ENCODE measurements around the gene SLC12A9.

The SLC12A9 gene

DNA sequence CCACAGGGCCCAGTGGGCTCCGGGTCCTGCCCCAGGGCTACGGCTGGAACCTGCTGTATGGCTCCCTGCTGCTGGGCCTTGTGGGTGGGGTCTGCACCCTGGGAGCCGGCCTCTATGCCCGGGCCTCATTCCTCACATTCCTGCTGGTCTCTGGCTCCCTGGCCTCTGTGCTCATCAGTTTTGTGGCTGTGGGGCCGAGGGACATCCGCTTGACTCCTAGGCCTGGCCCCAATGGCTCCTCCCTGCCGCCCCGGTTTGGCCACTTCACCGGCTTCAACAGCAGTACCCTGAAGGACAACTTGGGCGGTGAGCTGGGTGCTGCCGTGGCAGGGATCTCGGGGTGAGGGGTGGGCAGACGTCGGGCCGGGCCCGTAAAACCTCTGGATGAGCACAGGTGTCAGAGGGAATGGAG is 4.4 kb downstream of the SLC12A9 start:
- 86% methylated on average over 16 of the region's 16 CpGs for WGBS

GRCh38 chr7:100859856-100860255 is 7.3 kb downstream of the SLC12A9 start:
- 94% methylated on average over 15 of the region's 15 CpGs for WGBS
- no peak overlapping the region for H3K9ac ChIP-seq (ENCODE audit: low read length)

More for the DNA sequence above, 4.4 kb downstream of the SLC12A9 start:
- H3K14ac ChIP-seq (ENCODE audit: low read length in 2 of 2): no peak overlapping the region
- peak overlapping the region; percentile 33 for H2BK5ac ChIP-seq (ENCODE audit: low read depth, low read length, poor library complexity, severe bottlenecking)
- H3K4me3 ChIP-seq (ENCODE audit: insufficient read depth in 1 of 2, low read depth in 1 of 2, low read length in 2 of 2): no peak overlapping the region
- no peak overlapping the region for H3K9ac ChIP-seq (ENCODE audit: low read length)
- H4K91ac ChIP-seq (ENCODE audit: low read length): no peak overlapping the region
- H3K4me2 ChIP-seq (ENCODE audit: low read length, poor library complexity, severe bottlenecking): peak overlapping the region; percentile 30
- no peak overlapping the region for H2AFZ ChIP-seq (ENCODE audit: low read depth, low read length)
- no peak overlapping the region for H3K18ac ChIP-seq (ENCODE audit: low read depth in 1 of 2, low read length in 2 of 2)
- H2BK15ac ChIP-seq (ENCODE audit: low read depth, poor library complexity, severe bottlenecking): no peak overlapping the region
- H3K4me1 ChIP-seq (ENCODE audit: control insufficient read depth, insufficient read depth, low read depth, low read length): peaks cover 29% of the 10 kb centered on the region
- DNase-seq: no peak
- H3K9me3 ChIP-seq (ENCODE audit: control insufficient read depth, low read length): no peaks in the 10 kb centered on the region
- no peak overlapping the region for H4K8ac ChIP-seq (ENCODE audit: low read length)
- no peak overlapping the region for H3K23ac ChIP-seq (ENCODE audit: low read length in 2 of 2)
- peak overlapping the region; percentile 45 for H2AK5ac ChIP-seq (ENCODE audit: low read length, severe bottlenecking)
- peaks cover 43% of the 10 kb centered on the region for H3K79me1 ChIP-seq (replicated peaks; ENCODE audit: low read length, poor library complexity, severe bottlenecking)
- H2BK12ac ChIP-seq (ENCODE audit: low read length in 2 of 2): no peak overlapping the region
- H3K27me3 ChIP-seq (ENCODE audit: control insufficient read depth in 1 of 2, insufficient read depth in 1 of 2, low read length in 2 of 2): no peaks in the 10 kb centered on the region
- no peak overlapping the region for H2BK120ac ChIP-seq (ENCODE audit: low read depth, low read length)
- peak overlapping the region; percentile 70 for H3K27ac ChIP-seq (ENCODE audit: low read length, poor library complexity, severe bottlenecking)
- H3K36me3 ChIP-seq (ENCODE audit: control insufficient read depth in 1 of 2, insufficient read depth in 2 of 2, low read depth in 1 of 2, low read length in 2 of 2): peaks cover 23 to 46% of the 10 kb centered on the region in 2 experiments
- H3K4ac ChIP-seq (ENCODE audit: low read depth in 1 of 2, low read length in 2 of 2): no peak overlapping the region

DNA sequence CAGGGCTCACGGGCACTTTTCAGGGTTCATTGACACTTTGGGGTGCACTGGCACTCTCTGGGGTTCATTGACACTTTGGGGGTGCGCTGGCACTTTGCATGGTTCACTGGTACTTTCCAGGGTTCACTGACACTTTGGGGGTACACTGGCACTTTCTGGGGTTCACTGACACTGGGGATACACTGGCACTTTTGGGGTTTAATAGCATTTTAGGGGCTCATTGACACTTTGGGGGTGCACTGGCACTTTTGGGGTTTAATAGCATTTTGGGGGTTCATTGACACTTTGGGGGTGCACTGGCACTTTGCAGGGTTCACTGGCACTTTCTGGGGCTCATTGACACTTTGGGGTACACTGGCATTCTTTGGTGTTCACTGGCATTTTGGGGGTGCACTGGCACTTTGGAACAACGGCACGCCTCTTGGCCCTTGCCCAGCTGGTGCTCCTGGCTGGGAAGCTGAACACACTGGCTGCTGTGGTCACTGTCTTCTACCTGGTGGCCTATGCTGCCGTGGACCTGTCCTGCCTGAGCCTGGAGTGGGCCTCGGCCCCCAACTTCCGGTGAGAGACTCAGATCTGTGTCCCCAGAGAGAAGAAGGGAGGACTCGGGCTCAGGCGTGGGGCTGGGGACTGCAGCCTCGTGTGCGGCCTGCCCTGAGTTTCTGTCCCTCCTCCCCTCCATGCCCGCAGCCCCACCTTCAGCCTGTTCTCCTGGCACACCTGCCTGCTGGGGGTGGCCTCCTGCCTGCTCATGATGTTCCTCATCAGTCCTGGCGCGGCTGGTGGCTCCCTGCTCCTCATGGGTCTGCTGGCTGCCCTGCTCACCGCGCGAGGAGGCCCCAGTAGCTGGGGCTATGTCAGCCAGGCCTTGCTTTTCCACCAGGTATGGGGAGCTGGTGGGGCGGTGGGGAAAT is 8.4 kb downstream of the SLC12A9 start:
- Histone ChIP-seq H3K4me1 (ENCODE audit: control insufficient read depth, insufficient read depth, low read depth, low read length) (peaks cover 19% of the 10 kb centered on the region), H2AFZ (ENCODE audit: low read depth, low read length) (no peak overlapping the region), H2AK5ac (ENCODE audit: low read length, severe bottlenecking) (no peak overlapping the region), H4K91ac (ENCODE audit: low read length) (no peak overlapping the region), H3K27me3 (ENCODE audit: control insufficient read depth in 1 of 2, insufficient read depth in 1 of 2, low read length in 2 of 2) (no peaks in the 10 kb centered on the region), H3K18ac (ENCODE audit: low read depth in 1 of 2, low read length in 2 of 2) (no peak overlapping the region), H3K23ac (ENCODE audit: low read length in 2 of 2) (no peak overlapping the region), H3K14ac (ENCODE audit: low read length in 2 of 2) (no peak overlapping the region), H4K8ac (ENCODE audit: low read length) (no peak overlapping the region), H3K9me3 (ENCODE audit: control insufficient read depth, low read length) (no peaks in the 10 kb centered on the region), H3K79me1 (replicated peaks; ENCODE audit: low read length, poor library complexity, severe bottlenecking) (peaks cover 24% of the 10 kb centered on the region), H3K4ac (ENCODE audit: low read depth in 1 of 2, low read length in 2 of 2) (no peak overlapping the region), H2BK12ac (ENCODE audit: low read length in 2 of 2) (no peak overlapping the region), H2BK120ac (ENCODE audit: low read depth, low read length) (no peak overlapping the region), H3K4me3 (ENCODE audit: insufficient read depth in 1 of 2, low read depth in 1 of 2, low read length in 2 of 2) (no peak overlapping the region), H3K9ac (ENCODE audit: low read length) (no peak overlapping the region), H3K4me2 (ENCODE audit: low read length, poor library complexity, severe bottlenecking) (no peak overlapping the region), H3K36me3 (ENCODE audit: control insufficient read depth in 1 of 2, insufficient read depth in 2 of 2, low read depth in 1 of 2, low read length in 2 of 2) (peaks cover 29 to 58% of the 10 kb centered on the region in 2 experiments), H2BK5ac (ENCODE audit: low read depth, low read length, poor library complexity, severe bottlenecking) (no peak overlapping the region), H2BK15ac (ENCODE audit: low read depth, poor library complexity, severe bottlenecking) (no peak overlapping the region), H3K27ac (ENCODE audit: low read length, poor library complexity, severe bottlenecking) (no peak overlapping the region)
- DNase-seq: no peak
- whole genome bisulfite sequencing: 98% methylated on average over 18 of the region's 18 CpGs

More at GRCh38 chr7:100859856-100860255, 7.3 kb downstream of the SLC12A9 start:
- Histone ChIP-seq H2BK15ac (ENCODE audit: low read depth, poor library complexity, severe bottlenecking) (no peak overlapping the region), H3K36me3 (ENCODE audit: control insufficient read depth in 1 of 2, insufficient read depth in 2 of 2, low read depth in 1 of 2, low read length in 2 of 2) (peaks cover 29 to 58% of the 10 kb centered on the region in 2 experiments), H3K14ac (ENCODE audit: low read length in 2 of 2) (no peak overlapping the region), H3K4ac (ENCODE audit: low read depth in 1 of 2, low read length in 2 of 2) (no peak overlapping the region), H2BK12ac (ENCODE audit: low read length in 2 of 2) (no peak overlapping the region), H4K8ac (ENCODE audit: low read length) (no peak overlapping the region), H3K79me1 (replicated peaks; ENCODE audit: low read length, poor library complexity, severe bottlenecking) (peaks cover 30% of the 10 kb centered on the region), H2AK5ac (ENCODE audit: low read length, severe bottlenecking) (no peak overlapping the region), H3K9me3 (ENCODE audit: control insufficient read depth, low read length) (no peaks in the 10 kb centered on the region), H3K27me3 (ENCODE audit: control insufficient read depth in 1 of 2, insufficient read depth in 1 of 2, low read length in 2 of 2) (no peaks in the 10 kb centered on the region), H2BK5ac (ENCODE audit: low read depth, low read length, poor library complexity, severe bottlenecking) (no peak overlapping the region), H2BK120ac (ENCODE audit: low read depth, low read length) (no peak overlapping the region), H3K27ac (ENCODE audit: low read length, poor library complexity, severe bottlenecking) (no peak overlapping the region), H3K4me2 (ENCODE audit: low read length, poor library complexity, severe bottlenecking) (no peak overlapping the region), H3K18ac (ENCODE audit: low read depth in 1 of 2, low read length in 2 of 2) (no peak overlapping the region), H3K4me1 (ENCODE audit: control insufficient read depth, insufficient read depth, low read depth, low read length) (peaks cover 13% of the 10 kb centered on the region), H3K4me3 (ENCODE audit: insufficient read depth in 1 of 2, low read depth in 1 of 2, low read length in 2 of 2) (no peak overlapping the region), H4K91ac (ENCODE audit: low read length) (no peak overlapping the region), H3K23ac (ENCODE audit: low read length in 2 of 2) (no peak overlapping the region), H2AFZ (ENCODE audit: low read depth, low read length) (no peak overlapping the region)
- DNase-seq: no peak

GRCh38 chr7:100861616-100861985 is 9.1 kb downstream of the SLC12A9 start:
- no peak overlapping the region for H3K27ac ChIP-seq (ENCODE audit: low read length, poor library complexity, severe bottlenecking)
- no peak overlapping the region for H2AFZ ChIP-seq (ENCODE audit: low read depth, low read length)
- DNase-seq: no peak
- peaks cover 28% of the 10 kb centered on the region for H3K79me1 ChIP-seq (replicated peaks; ENCODE audit: low read length, poor library complexity, severe bottlenecking)
- H3K27me3 ChIP-seq (ENCODE audit: control insufficient read depth in 1 of 2, insufficient read depth in 1 of 2, low read length in 2 of 2): no peaks in the 10 kb centered on the region
- H3K4me3 ChIP-seq (ENCODE audit: insufficient read depth in 1 of 2, low read depth in 1 of 2, low read length in 2 of 2): no peak overlapping the region
- H3K14ac ChIP-seq (ENCODE audit: low read length in 2 of 2): no peak overlapping the region
- no peak overlapping the region for H3K4ac ChIP-seq (ENCODE audit: low read depth in 1 of 2, low read length in 2 of 2)
- H3K4me1 ChIP-seq (ENCODE audit: control insufficient read depth, insufficient read depth, low read depth, low read length): peaks cover 23% of the 10 kb centered on the region
- H3K36me3 ChIP-seq (ENCODE audit: control insufficient read depth in 1 of 2, insufficient read depth in 2 of 2, low read depth in 1 of 2, low read length in 2 of 2): peaks cover 29 to 65% of the 10 kb centered on the region in 2 experiments
- no peak overlapping the region for H2BK120ac ChIP-seq (ENCODE audit: low read depth, low read length)
- no peak overlapping the region for H4K91ac ChIP-seq (ENCODE audit: low read length)
- no peak overlapping the region for H3K23ac ChIP-seq (ENCODE audit: low read length in 2 of 2)
- no peak overlapping the region for H3K9ac ChIP-seq (ENCODE audit: low read length)
- H4K8ac ChIP-seq (ENCODE audit: low read length): no peak overlapping the region
- no peak overlapping the region for H2BK15ac ChIP-seq (ENCODE audit: low read depth, poor library complexity, severe bottlenecking)
- no peak overlapping the region for H2BK5ac ChIP-seq (ENCODE audit: low read depth, low read length, poor library complexity, severe bottlenecking)
- H3K9me3 ChIP-seq (ENCODE audit: control insufficient read depth, low read length): no peaks in the 10 kb centered on the region
- H3K18ac ChIP-seq (ENCODE audit: low read depth in 1 of 2, low read length in 2 of 2): no peak overlapping the region
- 97% methylated on average over 14 of the region's 14 CpGs for WGBS
- no peak overlapping the region for H2BK12ac ChIP-seq (ENCODE audit: low read length in 2 of 2)
- H2AK5ac ChIP-seq (ENCODE audit: low read length, severe bottlenecking): no peak overlapping the region
- H3K4me2 ChIP-seq (ENCODE audit: low read length, poor library complexity, severe bottlenecking): no peak overlapping the region
